Measurements from ENCODE around the gene KDM5C.
"Not testable (repeated sequence)": the region's sequence is repeated elsewhere in the genome, so short reads cannot be mapped to it uniquely, and the experiment has no call there.

- not testable (repeated sequence) for TF ChIP-seq ZNF274 (IDR thresholded peaks at IDR 0.05; ENCODE audit: low read depth, low read length); SUZ12 (IDR thresholded peaks at IDR 0.05; ENCODE audit: extremely low read depth, insufficient read depth, insufficient read length)
Observed at GRCh38 chrX:53164566-53164965, 60.4 kb downstream of the KDM5C start.

Measured in NT2/D1 (cell line).